ENCODE measurements around the gene USP32.
"Not testable (repeated sequence)": the region's sequence is repeated elsewhere in the genome, so short reads cannot be mapped to it uniquely, and the experiment has no call there.

USP32 gene

DNA sequence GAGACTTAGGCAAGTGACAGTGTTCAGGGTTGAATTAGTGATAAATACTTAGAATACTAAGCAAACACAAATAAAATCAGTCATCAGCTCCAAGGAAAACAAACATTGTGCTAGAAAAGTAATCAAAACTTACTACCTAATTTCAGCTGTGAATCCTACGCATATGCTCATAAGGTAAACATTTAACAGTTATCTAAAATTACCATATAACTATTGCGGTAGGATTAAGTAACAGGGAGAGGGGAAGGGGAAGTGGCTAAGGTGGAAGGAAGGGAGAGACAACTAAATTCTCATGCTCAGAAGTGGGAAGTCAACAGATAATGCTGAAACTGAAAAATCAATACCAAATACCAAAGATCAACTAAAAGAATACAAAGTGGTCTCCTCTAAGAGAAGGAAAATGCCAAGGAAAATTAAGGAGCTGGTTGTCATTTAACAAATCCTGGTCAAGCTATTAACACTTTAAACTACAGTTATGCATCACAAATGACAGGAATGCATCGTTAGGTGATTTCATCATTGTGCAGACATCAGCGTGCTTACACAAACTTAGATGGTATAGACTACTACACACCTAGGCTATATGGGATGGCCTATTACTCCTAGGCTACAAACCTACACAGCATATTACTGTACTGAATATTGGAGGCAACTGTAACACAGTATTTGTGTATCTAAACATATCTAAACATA lies 20.0 kb downstream of the USP32 start:
- DNase-seq (ENCODE audit: low read depth in 2 of 2) = no peak

DNA sequence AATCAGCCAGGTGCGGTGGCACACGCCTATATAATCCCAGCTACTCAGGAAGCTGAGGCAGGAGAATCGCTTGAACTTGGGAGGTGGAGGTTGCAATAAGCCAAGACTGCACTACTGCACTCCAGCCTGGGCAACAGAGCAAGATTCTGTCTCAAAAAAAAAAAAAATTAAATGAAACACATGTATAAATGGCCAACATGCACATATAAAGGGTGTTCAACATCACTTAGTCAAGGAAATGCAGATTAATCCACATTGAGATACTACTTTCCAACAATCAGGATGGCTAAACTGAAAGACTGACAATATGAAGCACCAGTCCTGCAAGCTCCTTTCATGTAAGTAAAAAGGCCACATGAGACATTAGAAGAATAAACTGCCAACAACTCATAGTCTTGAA lies 20.5 kb downstream of the USP32 start:
- DNase-seq (ENCODE audit: low read depth in 2 of 2) = no peak

DNA sequence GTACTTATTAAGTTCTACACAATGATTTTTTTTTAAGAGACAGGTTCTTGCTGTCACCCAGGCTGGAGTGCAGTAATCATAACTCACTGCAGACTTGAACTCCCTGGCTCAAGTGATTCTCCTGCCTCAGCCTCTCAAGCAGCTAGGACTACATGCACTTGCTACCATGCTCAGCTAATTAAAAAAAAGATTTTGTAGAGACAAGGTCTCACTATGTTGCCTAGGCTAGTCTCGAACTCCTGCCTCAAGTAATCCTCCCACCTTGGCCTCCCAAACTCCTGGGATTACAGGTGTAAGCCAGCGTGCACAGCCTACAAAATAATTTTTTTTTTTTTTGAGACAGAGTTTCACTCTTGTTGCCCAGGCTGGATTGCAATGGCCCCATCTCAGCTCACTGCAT lies 22.2 kb downstream of the USP32 start:
- no peak for DNase-seq (ENCODE audit: low read depth in 2 of 2)

DNA sequence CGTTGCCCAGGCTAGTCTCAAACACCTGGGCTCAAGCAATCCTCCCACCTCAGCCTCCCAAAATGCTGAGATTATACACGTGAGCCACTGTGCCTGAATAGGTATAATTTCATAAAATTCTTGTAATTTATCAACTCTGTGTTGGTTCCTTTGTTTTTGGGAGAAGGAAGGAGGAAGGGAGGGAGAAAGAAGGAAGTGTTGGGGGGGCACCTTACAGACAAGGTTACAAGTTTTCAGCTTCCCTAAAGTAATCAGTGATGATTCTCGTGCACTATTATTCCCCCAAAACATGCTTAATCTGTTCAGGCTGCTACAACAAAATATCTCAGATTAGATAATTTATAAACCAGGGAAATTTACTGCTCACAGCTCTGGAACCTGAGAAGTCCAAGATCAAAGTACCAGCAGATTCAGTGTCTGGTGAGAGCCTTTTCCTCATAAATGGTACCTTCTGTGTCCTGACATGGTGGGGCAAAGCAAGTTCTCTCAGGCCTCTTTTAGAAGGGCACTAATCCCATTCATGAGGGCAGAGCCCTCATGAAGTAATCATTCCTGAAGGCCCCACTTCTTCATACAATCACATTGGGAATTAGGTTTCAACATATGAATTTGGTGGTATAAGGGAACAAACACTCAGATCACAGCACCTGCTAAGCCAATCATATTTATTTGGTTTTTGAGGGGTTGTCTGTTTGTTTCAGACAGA lies 28.1 kb downstream of the USP32 start:
- DNase-seq (ENCODE audit: low read depth in 2 of 2) = no peak

DNA sequence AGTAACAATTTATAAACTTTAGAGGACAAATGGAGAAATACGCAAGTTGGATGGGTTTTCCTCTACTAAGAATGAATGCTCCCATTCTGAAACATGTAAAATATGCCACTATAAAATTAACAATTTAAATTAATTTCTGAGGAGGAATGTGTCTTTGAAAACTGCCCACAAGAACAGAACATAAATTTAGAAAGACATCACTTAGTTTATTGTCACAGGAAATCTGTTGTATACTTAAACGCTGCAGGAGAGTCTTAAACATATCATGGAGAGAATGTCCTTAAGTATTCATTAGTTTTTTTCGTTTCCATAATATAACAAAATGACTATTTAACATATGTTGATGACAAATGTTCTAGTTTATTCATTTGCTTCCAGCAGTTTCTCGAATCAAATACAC lies 29.6 kb downstream of the USP32 start:
- DNase-seq (ENCODE audit: low read depth in 2 of 2) = no peak

DNA sequence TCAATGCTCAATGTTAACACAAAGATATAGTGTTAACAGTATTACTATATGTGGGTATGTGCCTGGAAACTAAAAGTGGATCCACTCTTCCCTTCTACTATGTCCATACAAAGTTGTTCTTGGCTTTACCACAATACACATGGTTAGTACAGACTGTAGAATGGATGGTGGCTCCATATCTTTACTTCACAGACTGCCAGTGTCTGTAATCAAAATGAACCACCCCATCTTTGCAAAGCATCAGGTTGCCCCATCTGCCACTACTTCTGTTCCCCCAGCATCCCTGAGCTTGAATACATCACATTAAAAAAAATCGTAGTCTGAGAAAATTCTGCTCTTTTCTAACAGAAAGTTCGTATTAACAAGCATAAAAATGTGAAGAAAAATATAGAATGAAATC lies 30.0 kb downstream of the USP32 start:
- DNase-seq (ENCODE audit: low read depth in 2 of 2) = no peak

DNA sequence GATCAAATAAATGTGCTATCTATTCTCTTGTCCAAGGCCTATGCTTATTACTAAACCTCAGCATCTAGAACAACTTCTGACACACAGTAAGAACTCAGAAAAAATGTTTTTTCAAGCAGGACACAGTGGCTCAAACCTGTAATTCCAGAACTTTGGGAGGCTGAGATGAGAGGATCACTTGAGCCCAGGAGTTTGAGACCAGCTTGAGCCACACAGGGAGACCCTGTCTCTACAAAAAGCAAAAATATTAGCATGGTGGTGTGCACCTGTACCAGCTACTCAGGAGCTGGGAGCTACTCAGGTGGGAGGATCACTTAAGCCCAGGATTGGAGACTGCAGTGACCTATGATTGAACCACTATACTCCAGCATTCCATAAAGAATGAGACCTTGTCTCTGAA lies 32.5 kb downstream of the USP32 start:
- no peak for DNase-seq (ENCODE audit: low read depth in 2 of 2)

DNA sequence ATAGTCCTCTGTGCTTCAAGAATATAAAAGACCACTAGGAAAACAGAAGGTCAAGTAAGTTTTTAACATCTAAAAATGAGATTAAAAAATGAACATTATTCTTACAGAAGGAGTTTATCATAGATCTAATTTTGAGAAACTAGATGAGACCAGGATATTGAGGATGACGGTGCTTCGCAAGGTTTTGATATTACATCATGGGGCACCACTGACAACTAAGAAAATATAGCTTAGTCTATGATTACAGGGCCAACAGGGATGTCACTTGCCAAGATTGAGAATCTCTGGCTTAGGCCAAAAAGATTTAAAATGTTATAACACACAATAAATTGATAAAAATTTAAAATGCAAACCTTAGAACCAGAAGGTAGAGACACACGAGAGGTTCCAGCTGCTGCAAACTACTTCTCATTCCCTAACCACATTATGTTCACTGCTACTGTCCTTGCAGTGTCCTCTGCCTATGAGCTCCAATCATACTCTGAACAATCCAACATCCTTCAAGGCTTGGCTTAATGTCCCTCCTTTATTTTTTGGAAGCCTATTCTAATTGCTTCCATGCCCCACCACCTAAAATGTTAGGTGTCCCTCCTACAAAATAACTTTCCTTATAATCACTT lies 33.2 kb downstream of the USP32 start:
- DNase-seq (ENCODE audit: low read depth in 2 of 2) = no peak

DNA sequence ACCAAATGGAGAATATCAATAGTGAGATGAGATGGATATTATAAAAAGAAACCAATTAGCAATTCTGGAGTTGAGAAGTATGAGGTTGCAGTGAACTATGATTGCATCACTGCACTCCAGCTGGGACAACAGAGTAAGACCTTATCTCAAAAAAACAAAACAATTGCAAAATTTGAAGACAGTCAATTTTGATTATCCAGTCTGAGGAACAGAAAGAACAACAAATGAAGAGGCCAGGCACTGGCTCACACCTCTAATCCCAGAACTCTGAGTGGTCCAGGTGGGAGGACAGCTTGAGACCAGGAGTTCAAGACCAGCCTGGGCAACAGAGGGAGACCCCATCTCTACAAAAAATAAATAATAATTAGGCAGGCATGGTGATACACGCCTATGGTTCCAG lies 35.0 kb downstream of the USP32 start:
- DNase-seq (ENCODE audit: low read depth in 2 of 2) = no peak

DNA sequence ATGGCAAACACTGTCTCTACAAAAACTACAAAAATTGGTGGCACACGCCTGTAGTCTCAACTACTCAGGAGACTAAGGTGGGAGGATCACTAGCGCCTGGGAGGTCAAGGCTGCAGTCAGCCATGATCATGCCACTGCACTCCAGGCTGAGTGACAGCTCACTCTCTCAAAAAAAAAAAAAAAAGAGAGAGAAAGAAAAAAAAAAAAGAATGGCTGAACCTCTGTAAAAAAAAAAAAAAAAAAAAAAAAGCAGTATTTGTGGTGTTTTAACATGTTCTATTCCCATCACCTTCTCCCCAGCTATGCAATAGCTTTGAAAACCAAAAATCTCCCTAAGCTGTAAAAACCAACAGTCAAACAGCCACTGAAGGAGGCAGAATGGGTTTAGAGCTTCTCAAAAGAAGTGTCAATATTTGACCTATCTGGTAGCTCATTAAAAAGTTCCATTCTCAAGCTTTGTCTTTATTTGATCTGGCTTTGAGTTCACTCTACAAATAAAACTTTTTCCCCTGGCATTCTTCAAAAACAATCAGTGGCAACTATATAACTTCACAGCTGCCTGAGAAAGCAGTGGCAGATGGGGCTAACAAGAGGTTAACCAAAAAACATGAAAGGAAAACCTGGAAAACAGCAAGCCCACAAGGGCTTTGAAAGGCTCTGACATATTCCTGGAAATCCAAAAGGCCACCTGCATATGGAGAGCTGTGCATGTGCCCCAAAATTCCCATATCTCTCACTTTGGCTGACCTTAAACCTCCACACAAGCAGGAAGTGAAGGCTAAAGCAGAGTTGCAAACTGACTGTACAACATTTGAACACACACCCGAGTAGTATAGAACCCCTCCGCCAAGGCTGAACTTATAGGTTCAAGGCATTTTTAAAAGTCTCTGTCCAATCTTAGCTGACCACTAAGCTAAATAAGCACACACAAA lies 36.0 kb downstream of the USP32 start:
- DNase-seq (ENCODE audit: low read depth in 2 of 2) = no peak

DNA sequence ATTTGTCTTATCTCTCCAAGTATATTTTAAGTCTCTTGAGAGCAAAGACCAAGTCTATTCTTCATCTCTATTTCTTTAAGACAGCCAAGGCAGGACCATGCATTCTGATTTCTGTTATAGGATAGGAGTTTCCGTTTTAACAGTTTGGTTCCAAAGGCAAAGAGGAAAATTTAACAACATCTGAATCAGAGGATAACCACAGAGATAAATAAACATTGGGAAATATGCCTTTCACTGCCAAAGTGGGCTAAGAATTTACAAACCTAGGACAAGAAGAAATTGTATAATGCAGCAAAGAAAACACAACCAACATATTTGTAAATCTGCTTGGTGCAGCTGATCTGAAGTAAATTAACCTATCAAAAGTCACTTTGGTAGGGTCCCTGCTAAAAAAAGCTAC lies 37.7 kb downstream of the USP32 start:
- DNase-seq (ENCODE audit: low read depth in 2 of 2) = no peak

DNA sequence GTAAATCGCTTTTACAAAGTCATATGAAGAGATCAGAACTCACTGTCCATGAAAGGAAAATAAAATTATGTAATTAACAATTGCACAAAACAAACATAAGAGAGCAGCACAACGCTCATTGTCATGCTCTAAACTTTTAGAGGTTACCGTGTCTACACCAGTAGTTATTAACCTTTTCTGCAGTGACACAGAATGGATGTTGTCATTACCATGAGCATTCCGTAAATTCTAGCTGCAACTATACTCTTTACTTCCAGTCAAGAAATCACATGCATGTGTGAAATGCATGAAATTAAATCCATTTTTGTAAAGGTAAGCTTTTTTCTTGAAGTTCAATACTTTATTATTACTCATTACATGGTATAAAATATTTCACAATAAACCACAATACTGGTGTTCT lies 38.2 kb downstream of the USP32 start:
- DNase-seq (ENCODE audit: low read depth in 2 of 2) = no peak

DNA sequence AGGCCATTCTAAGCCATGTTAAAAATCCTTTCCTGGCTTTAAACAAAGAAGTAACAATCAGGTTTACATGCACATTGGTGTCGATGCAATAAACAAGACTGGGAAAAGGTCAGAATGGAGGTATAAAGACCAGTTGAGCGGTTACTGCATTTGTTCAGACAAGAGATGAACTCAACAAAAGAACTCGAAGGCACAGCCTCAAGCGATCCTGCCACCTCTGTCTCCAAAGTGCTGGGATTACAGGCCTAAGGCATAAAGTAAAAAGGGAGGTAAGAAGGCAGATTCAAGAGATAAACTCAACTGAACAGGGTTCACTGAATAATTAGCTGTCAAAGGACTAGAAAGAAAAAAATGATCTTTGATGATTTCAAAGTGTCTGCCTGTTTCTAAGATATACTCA lies 39.4 kb downstream of the USP32 start:
- DNase-seq (ENCODE audit: low read depth in 2 of 2) = no peak

DNA sequence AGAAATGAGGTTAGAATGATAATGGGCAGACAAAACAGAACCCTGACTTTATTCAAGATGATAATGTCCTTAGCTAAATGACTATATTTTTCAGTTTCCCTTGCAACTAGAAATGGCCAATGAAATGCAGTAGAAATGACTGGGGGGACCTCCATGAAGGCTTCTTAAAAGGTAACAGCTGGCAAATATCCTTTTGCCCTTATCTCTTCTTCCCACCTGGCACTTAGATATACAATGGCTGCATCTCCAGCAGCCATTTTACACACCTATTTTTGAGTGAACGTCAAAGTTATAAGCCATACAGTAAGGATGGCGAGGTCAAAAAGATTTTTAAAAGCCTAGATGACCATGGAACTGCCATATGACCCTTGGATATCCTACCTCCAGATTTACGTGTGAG lies 39.9 kb downstream of the USP32 start:
- DNase-seq (ENCODE audit: low read depth in 2 of 2) = no peak

DNA sequence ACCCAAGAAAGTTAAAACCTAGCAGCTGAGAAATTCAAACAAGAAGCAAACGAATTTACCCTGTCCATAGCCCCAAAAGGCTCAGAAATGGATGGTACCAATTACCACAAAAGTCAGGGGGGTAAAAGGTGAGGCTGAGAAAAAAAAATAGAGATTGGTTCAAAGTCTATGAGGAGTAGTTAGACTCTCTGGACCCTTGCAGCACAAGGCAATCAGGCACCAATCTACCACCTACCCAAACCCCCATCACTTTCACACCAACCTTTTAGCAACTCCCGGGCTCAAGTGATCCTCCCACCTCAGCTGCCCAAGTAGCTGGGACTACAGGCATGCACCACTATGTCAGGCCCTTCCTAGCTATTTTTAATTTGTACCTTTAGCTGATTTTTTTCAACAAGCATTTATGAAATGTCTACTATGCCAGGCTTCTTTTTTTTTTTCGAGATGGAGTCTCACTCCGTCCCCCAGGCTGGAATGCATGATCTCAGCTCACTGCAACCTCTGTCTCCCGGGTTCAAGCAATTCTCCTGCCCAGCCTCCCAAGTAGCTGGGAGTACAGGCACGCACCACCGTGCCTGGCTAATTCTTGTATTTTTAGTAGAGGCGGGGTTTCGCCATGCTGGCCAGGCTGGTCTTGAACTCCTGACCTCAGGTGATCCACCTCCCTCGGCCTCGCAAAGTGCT lies 40.8 kb downstream of the USP32 start:
- DNase-seq (ENCODE audit: low read depth in 2 of 2) = no peak

DNA sequence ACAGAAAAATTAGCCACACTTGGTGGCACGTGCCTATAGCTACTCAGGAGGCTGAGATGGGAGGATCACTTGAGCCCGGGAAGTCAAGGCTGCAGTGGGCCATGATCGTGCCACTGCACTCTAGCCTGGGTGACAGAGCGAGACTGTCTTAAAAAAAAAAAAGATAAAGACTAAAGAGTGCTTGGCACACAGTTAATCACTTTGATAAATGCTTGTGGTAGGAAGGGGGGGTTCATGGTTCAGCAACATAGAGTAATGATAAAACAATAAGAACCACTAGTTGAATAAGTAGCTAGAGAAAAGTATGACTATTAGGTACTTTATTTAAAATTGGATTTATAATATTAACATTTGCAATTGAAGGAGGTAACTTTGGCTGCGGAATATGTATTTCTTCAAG lies 43.3 kb downstream of the USP32 start:
- DNase-seq (ENCODE audit: low read depth in 2 of 2) = no peak

DNA sequence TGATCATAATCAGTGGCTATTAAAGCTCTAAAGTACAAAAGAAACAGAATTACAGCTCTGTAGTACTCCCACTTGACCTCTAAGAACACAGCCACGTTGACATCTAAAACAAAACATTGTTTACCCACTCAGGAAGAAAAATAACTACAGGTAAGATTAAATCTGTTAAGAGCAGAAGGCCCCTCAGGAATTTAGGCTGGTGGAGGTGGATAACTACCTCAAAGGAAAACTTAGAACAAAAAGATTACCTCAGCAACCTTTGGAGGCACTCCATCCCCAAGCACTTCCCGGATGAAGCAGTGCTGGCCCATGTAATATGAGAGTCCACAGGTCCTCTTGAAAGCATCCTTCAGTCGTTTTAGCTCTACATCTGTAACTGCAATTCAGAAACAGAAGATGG lies 46.7 kb downstream of the USP32 start:
- no peak for DNase-seq (ENCODE audit: low read depth in 2 of 2)

DNA sequence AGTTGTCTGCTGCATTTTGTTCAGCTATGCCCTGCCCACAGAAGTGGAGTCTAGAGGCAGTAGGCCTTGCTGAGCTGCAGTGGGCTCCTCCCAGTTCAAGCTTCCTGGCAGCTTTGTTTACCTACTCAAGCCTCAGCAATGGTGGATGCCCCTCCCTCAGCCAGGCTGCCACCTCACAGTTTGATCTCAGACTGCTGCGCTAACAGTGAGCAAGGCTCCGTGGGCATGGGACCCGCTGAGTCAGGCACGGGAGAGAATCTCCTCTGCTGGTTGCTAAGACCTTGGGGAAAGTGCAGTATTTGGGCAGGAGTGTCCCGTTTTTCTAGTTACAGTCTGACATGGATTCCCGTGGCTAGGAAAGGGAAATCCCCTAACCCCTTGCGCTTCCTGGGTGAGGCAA lies 49.4 kb downstream of the USP32 start:
- not testable (repeated sequence) for DNase-seq (ENCODE audit: low read depth in 2 of 2)

DNA sequence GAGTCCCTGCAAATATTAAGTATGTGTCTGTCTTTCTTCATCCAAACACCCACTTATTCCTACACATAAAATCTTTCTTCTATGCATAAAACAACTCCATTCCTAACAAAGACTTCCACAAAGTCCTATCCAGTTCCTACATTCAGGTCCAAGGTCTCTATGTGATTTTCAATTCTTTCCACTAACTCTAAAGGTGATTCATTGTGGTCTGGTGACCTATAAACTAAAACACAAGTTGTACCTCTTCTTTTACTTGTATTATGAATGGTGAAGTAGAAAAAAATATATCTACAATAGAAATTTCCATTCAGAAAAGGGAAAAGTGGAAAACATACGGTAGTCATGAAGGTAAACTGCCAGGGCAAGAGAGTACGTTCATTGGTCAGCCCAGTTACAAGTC lies 56.6 kb downstream of the USP32 start:
- DNase-seq (ENCODE audit: low read depth in 2 of 2) = no peak

DNA sequence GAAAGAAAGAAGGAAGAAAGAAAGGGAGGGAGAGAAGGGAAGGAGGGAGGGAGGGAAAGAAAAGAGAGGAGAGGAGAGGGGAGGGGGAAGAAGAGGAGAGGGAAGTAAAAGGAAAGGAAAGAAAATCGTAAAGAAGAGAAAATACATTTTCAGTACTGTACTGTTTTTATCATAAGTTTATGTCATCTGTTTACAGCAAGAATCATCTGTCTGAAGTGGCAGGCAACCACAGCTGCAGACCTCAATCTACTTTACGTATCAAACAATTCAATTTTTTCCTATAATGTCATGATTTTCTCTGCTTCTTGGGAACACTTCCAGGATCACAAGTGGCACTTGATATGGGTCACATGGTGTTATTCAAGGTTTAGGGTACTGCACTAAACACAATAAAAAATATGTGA lies 58.3 kb downstream of the USP32 start:
- no peak for DNase-seq (ENCODE audit: low read depth in 2 of 2)

DNA sequence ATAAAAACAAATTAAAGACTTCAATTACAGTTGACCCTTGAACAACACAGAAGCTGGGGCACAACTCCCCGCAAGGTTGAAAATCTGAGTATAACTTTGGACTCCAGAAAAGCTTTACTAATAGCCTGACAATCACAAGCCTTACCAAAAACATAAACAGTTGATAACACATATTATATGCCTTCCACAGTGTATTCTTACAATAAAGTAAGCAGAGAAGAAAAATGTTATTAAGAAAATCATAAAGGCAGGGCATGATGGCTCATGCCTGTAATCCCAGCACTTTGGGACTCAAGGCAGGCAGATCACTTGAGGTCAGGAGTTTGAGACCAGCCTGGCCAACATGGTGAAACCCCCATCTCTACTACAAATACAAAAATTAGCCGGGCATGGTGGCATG lies 58.9 kb downstream of the USP32 start:
- not testable (repeated sequence) for DNase-seq (ENCODE audit: low read depth in 2 of 2)

DNA sequence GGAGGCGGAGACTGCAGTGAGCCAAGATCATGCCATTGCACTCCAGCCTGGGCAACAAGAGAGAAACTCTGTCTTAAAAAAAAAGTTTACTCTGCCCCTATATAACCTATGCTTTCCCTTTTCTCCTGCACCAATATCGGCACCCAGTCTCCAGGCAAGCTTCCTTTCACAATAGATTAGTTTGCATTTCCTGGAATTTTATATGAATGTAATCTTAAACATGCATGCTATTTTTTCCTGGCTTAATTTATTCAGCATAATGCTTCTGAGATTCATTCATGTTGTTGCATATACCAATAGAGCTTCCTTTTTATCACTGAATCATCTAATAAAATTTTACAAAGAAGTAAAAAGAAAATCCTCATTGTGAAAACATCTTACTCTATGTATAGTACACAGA lies 59.4 kb downstream of the USP32 start:
- no peak for DNase-seq (ENCODE audit: low read depth in 2 of 2)
